ENCODE measurements around the gene PLD1.
"Not testable (repeated sequence)": the region's sequence is repeated elsewhere in the genome, so short reads cannot be mapped to it uniquely, and the experiment has no call there.

Gene PLD1

GRCh38 chr3:171703144-171703543 is 107.1 kb downstream of the PLD1 start:
- no peak for DNase-seq (ENCODE audit: low read depth in 1 of 2, low spot score in 1 of 2)

DNA sequence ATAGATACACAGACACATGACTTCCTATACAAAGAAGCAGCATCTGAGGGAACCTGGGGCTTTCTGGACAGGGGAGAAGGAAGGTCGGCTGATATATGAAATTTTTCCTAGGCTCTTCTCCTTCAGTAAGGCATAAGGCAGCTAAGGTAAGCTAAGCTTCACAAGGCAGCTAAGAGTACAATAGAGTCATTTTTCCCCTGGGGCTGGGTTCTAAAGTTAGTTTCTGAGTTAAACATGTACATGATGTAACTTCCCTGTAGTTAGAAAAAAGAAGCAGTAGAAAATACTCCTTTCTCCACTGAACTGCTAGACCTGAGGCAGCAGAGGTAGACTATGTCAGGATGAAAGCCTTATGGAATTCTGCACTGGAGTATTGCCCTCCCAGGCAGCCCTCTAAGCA is 109.6 kb downstream of the PLD1 start:
- DNase-seq (ENCODE audit: low read depth in 1 of 2, low spot score in 1 of 2), result no peak

- no peak for DNase-seq (ENCODE audit: low read depth in 1 of 2, low spot score in 1 of 2)
Measured at GRCh38 chr3:171700157-171700556, 110.1 kb downstream of the PLD1 start.

DNA sequence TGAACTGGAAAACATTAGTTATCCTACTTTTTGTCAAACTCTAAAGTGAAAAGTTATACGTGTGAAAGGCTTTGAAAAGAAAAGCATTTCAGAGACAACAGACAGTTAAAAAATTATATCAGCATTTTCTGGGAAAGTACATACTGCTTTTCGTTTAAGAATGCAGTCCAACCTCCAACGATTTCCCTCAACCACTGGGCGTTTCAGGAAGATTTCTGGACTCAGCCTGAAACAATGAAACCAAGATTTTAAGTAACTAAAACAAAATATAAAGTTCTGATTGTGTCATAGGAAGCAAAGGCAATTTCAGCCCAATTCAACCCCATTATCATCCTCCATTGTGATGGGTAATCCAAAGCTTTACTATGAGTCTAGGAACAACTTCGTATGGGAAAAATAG is 110.7 kb downstream of the PLD1 start:
- no peak for DNase-seq (ENCODE audit: low read depth in 1 of 2, low spot score in 1 of 2)

- no peak for DNase-seq (ENCODE audit: low read depth in 1 of 2, low spot score in 1 of 2)
Measured at GRCh38 chr3:171696805-171697204, 113.5 kb downstream of the PLD1 start.

DNA sequence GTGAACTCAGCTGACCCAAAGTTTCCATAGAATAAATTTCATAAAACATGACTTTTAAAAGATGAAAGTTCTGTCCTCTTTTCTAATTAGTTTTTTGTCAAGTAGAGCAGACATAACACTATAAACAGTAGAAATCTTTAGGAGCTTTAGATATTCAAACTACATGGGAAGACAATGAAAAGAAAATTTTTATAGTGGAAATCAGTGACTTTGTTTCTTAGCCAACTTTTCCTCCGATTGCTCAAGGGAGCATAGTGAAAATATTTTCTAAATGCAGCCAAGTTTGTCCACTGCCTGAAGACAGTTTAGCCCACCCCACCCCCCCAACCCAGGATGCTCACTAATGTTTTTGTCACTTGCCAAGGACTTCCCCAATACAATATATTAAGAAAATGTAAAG is 114.9 kb downstream of the PLD1 start:
- no peak for DNase-seq (ENCODE audit: low read depth in 1 of 2, low spot score in 1 of 2)

- no peak for DNase-seq (ENCODE audit: low read depth in 1 of 2, low spot score in 1 of 2)
Measured at GRCh38 chr3:171694888-171695287, 115.4 kb downstream of the PLD1 start.

- not testable (repeated sequence) for DNase-seq (ENCODE audit: low read depth in 1 of 2, low spot score in 1 of 2)
Measured at GRCh38 chr3:171692551-171692950, 117.7 kb downstream of the PLD1 start.

DNA sequence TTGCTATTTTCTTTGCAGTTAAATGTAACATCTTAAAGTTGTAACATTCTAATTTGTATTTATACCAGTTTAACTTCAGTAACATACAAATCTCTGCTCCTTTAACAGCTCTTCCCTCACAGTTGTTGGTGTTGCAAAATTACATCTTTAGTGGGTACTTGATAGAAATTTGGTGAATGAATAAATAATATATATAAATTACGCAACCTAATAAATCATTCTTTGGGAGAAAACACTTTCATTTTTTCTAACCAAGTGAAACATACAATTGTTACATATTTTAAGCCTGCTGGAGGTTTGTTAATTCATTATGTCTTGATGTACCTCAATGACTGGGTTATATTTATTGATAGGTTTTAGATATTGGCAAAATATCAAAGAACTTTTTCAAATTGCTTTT is 118.8 kb downstream of the PLD1 start:
- no peak for DNase-seq (ENCODE audit: low read depth in 1 of 2, low spot score in 1 of 2)

DNA sequence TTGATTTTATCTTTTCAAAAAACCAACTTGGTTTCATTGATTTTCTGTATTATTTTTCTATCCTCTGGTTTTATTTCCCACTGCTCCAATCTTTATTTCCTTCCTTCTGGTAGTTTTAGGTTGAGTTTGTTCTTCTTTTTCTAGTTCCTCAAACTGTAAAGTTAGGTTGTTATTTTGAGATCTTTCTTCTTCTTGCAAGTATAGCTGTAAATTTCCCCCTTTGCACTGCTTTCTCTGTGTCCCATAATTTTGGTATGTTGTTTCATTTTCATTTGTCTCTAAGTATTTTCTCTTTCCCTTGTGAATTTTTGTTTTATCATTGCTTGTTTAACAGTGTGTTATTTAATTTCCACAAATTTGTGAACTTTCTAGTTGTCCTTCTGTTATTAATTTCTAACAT is 120.0 kb downstream of the PLD1 start:
- no peak for DNase-seq (ENCODE audit: low read depth in 1 of 2, low spot score in 1 of 2)

- no peak for DNase-seq (ENCODE audit: low read depth in 1 of 2, low spot score in 1 of 2)
Measured at GRCh38 chr3:171688593-171688992, 121.7 kb downstream of the PLD1 start.

GRCh38 chr3:171688002-171688401 is 122.3 kb downstream of the PLD1 start:
- no peak for DNase-seq (ENCODE audit: low read depth in 1 of 2, low spot score in 1 of 2)

- no peak for DNase-seq (ENCODE audit: low read depth in 1 of 2, low spot score in 1 of 2)
Measured at GRCh38 chr3:171687581-171687980, 122.7 kb downstream of the PLD1 start.

- no peak for DNase-seq (ENCODE audit: low read depth in 1 of 2, low spot score in 1 of 2)
Measured at GRCh38 chr3:171687064-171687463, 123.2 kb downstream of the PLD1 start.

- no peak for DNase-seq (ENCODE audit: low read depth in 1 of 2, low spot score in 1 of 2)
Measured at GRCh38 chr3:171685116-171685895, 125.0 kb downstream of the PLD1 start.

GRCh38 chr3:171684221-171684620 is 126.1 kb downstream of the PLD1 start:
- no peak for DNase-seq (ENCODE audit: low read depth in 1 of 2, low spot score in 1 of 2)

- no peak for DNase-seq (ENCODE audit: low read depth in 1 of 2, low spot score in 1 of 2)
Measured at GRCh38 chr3:171682743-171683142, 127.5 kb downstream of the PLD1 start.

GRCh38 chr3:171680726-171681411 is 129.4 kb downstream of the PLD1 start:
- no peak for DNase-seq (ENCODE audit: low read depth in 1 of 2, low spot score in 1 of 2)

DNA sequence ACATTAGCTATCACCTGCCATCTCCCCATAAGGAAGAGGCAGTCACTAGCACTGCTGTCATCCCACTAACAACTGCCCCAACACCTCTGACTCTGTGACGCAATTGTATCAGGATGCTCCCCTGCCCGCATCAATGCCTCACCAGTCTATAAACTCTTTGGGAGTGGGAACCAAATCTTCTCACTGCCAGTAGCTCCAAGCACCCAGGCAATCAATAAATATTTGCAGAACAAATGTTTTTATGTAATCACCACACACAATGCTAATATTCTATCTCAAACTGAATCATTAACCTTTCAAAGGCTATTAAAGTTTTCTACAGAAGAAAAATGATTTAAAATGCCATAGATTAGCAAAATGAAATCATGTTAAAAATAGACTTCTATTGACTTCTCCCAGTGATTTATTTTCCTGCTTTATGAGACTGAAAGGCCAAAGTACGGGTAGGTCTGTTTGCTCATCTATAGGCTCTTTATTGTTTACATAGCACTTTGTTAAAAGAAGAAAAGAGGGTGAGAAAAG is 131.3 kb downstream of the PLD1 start:
- no peak for DNase-seq (ENCODE audit: low read depth in 1 of 2, low spot score in 1 of 2)

GRCh38 chr3:171677706-171678105 is 132.6 kb downstream of the PLD1 start:
- DNase-seq (ENCODE audit: low read depth in 1 of 2, low spot score in 1 of 2), result no peak

GRCh38 chr3:171676601-171677175 is 133.6 kb downstream of the PLD1 start:
- DNase-seq (ENCODE audit: low read depth in 1 of 2, low spot score in 1 of 2), result no peak

DNA sequence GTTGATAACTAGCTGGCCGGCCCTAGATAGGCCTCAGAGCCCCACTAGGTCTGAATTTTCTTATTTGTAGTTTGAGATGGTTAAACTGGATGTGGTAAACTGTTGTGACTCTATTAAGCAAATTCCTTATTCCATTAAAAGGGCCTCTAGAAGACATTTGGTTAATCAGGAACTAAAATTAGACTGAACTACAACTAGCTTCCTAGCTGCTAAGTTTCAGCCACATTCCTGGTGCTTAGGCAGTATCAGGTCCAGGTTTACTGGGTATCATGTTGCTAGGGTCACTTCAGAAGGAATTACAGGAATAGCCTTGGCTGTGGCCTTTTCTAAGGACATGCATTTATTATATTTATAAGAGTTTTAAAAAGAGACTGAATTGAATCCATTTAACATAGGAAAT is 136.3 kb downstream of the PLD1 start:
- no peak for DNase-seq (ENCODE audit: low read depth in 1 of 2, low spot score in 1 of 2)

All from activated T-helper 1 cell treated with anti-CD3 and anti-CD28 coated beads, Interleukin-2, amount 50 U/mL, for 16 hours (primary cell).